Parathyroid adenoma (tissue), 2 donors: Measurements from ENCODE around the gene SLC8A1.

Experiments used
- H2AFZ ChIP-seq: fragments of 300-600 bp; sonication (generic); one replicate; pipeline ENCODE4 v1.7.0; 2017; ENCODE audit warnings: antibody characterized with exemption, mild to moderate bottlenecking
- H3K27ac ChIP-seq: fragments of 300-600 bp; sonication (generic); one replicate; pipeline ENCODE4 v1.7.0; 2017
- H3K27me3 ChIP-seq: fragments of 300-600 bp; sonication (generic); one replicate; pipeline ENCODE4 v1.7.0; 2017; ENCODE audit warnings: low read length; ENCODE audit not compliant: control insufficient read depth, insufficient read depth
- H3K36me3 ChIP-seq: fragments of 300-600 bp; sonication (generic); one replicate; pipeline ENCODE4 v1.7.0; 2017; ENCODE audit warnings: low read length; ENCODE audit not compliant: control insufficient read depth, insufficient read depth
- H3K4me1 ChIP-seq: fragments of 300-600 bp; sonication (generic); one replicate; pipeline ENCODE4 v1.7.0; 2017; ENCODE audit warnings: control low read depth
- H3K4me2 ChIP-seq: fragments of 300-600 bp; sonication (generic); one replicate; pipeline ENCODE4 v1.7.0; 2017; ENCODE audit warnings: low read length
- H3K4me3 ChIP-seq: fragments of 300-600 bp; sonication (generic); one replicate; pipeline ENCODE4 v1.7.0; 2017; ENCODE audit warnings: low read depth, low read length
- H3K79me2 ChIP-seq: fragments of 300-600 bp; sonication (generic); one replicate; pipeline ENCODE4 v1.7.0; 2017; ENCODE audit warnings: control low read depth
- H3K9ac ChIP-seq: fragments of 300-600 bp; sonication (generic); one replicate; pipeline ENCODE4 v1.7.0; 2017; ENCODE audit warnings: mild to moderate bottlenecking
- H3K9me3 ChIP-seq: fragments of 300-600 bp; sonication (generic); one replicate; pipeline ENCODE4 v1.7.0; 2017; ENCODE audit warnings: low read length; ENCODE audit not compliant: control insufficient read depth
- CTCF ChIP-seq: fragments of 300-600 bp; sonication (generic); IDR thresholded peaks from one replicate; pipeline ENCODE4 v1.7.0; 2017; ENCODE audit warnings: antibody characterized with exemption, mild to moderate bottlenecking
- donor health status: primary hyperparathyroidism.

SLC8A1 gene

GRCh38 chr2:40488927-40489677 lies 37.2 kb upstream of the SLC8A1 start:
- no peaks in the 10 kb centered on the region for H3K9me3 ChIP-seq
- no peak overlapping the region for H3K9ac ChIP-seq
- H3K27ac ChIP-seq: no peak overlapping the region
- H3K27me3 ChIP-seq: no peaks in the 10 kb centered on the region
- H3K36me3 ChIP-seq: no peaks in the 10 kb centered on the region
- no peak for TF ChIP-seq CTCF
- H3K4me1 ChIP-seq: no peaks in the 10 kb centered on the region
- H3K79me2 ChIP-seq: no peaks in the 10 kb centered on the region
- no peak overlapping the region for H3K4me3 ChIP-seq
- H3K4me2 ChIP-seq: peak overlapping the region; percentile 28
- H2AFZ ChIP-seq: peak overlapping the region; percentile 50

GRCh38 chr2:40488101-40488601 lies 36.3 kb upstream of the SLC8A1 start:
- no peak overlapping the region for H3K4me3 ChIP-seq

GRCh38 chr2:40487602-40488001 lies 35.7 kb upstream of the SLC8A1 start:
- Histone ChIP-seq H2AFZ (no peak overlapping the region), H3K9ac (no peak overlapping the region), H3K27ac (no peak overlapping the region), H3K4me2 (no peak overlapping the region), H3K9me3 (no peaks in the 10 kb centered on the region), H3K36me3 (no peaks in the 10 kb centered on the region), H3K4me3 (no peak overlapping the region), H3K79me2 (no peaks in the 10 kb centered on the region), H3K4me1 (no peaks in the 10 kb centered on the region), H3K27me3 (no peaks in the 10 kb centered on the region)
- no peak for TF ChIP-seq CTCF

More at GRCh38 chr2:40488101-40488601, 36.3 kb upstream of the SLC8A1 start:
- no peaks in the 10 kb centered on the region for H3K9me3 ChIP-seq
- no peak overlapping the region for H3K4me2 ChIP-seq
- H3K4me1 ChIP-seq: no peaks in the 10 kb centered on the region
- no peak overlapping the region for H3K9ac ChIP-seq
- H3K36me3 ChIP-seq: no peaks in the 10 kb centered on the region
- no peak overlapping the region for H2AFZ ChIP-seq
- no peaks in the 10 kb centered on the region for H3K27me3 ChIP-seq
- peak; percentile 13 for TF ChIP-seq CTCF
- H3K79me2 ChIP-seq: no peaks in the 10 kb centered on the region
- H3K27ac ChIP-seq: no peak overlapping the region

GRCh38 chr2:40485854-40486253 lies 34.0 kb upstream of the SLC8A1 start:
- Histone ChIP-seq H3K9me3 (no peaks in the 10 kb centered on the region), H3K4me2 (no peak overlapping the region), H3K27me3 (no peaks in the 10 kb centered on the region), H3K36me3 (no peaks in the 10 kb centered on the region), H3K4me3 (no peak overlapping the region), H3K9ac (no peak overlapping the region), H3K4me1 (no peaks in the 10 kb centered on the region), H3K27ac (no peak overlapping the region), H2AFZ (no peak overlapping the region), H3K79me2 (no peaks in the 10 kb centered on the region)
- no peak for TF ChIP-seq CTCF

- Histone ChIP-seq H3K36me3 (no peaks in the 10 kb centered on the region), H3K79me2 (no peaks in the 10 kb centered on the region), H3K4me3 (no peak overlapping the region), H3K27ac (no peak overlapping the region), H2AFZ (no peak overlapping the region), H3K27me3 (no peaks in the 10 kb centered on the region), H3K4me1 (no peaks in the 10 kb centered on the region), H3K4me2 (no peak overlapping the region), H3K9me3 (no peaks in the 10 kb centered on the region), H3K9ac (no peak overlapping the region)
- TF ChIP-seq CTCF: no peak
Observed at GRCh38 chr2:40485318-40485717, 33.4 kb upstream of the SLC8A1 start.
